NCI-H2081 treated with DMSO at 0.1 percent for 48 hours (cell line): Measurements from ENCODE around the gene PGAM2.
"Not testable (repeated sequence)": the region's sequence is repeated elsewhere in the genome, so short reads cannot be mapped to it uniquely, and the experiment has no call there.

Source experiments
- DNase-seq: peaks from one replicate; lab custom pipeline; 2025; lab: John Stamatoyannopoulos, UW

Gene PGAM2

GRCh38 chr7:44050121-44050914 lies 15.0 kb downstream of the PGAM2 start:
- no peak for DNase-seq

DNA sequence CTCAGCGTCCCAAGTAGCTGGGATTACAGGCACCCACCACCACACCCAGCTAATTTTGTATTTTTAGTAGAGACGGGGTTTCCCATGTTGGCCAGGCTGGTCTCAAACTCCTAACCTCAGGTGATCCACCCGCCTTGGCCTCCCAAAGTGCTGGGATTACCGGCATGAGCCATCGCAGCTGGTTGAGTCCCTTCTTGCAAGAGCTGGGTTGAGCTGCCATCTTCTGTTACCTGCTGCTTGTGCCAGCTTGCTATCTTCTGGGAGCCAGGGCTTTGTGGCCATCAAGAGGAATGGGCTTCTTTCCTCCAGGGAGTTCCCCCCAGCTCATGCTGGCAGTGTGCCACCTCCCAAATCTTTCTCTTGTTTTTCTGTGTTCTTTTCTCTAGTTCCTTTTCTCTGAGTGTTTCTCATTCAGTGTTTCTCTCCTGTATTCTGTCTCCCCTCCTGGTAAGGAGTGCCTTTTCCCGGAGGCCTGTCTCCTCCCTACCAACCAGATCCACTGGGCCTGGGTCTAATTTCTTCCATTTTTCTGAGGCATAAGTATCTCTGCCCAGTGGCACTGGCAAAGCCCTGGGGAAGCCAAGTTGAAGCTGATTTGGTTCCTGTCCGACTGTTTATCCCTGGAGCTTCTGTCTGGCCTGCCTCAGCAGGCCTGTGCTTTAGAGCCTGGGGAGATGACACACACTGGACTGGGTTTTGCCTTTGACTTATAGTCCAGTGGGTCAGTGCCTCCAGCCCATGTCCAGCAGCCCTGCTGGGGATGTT lies 17.2 kb downstream of the PGAM2 start:
- no peak for DNase-seq

DNA sequence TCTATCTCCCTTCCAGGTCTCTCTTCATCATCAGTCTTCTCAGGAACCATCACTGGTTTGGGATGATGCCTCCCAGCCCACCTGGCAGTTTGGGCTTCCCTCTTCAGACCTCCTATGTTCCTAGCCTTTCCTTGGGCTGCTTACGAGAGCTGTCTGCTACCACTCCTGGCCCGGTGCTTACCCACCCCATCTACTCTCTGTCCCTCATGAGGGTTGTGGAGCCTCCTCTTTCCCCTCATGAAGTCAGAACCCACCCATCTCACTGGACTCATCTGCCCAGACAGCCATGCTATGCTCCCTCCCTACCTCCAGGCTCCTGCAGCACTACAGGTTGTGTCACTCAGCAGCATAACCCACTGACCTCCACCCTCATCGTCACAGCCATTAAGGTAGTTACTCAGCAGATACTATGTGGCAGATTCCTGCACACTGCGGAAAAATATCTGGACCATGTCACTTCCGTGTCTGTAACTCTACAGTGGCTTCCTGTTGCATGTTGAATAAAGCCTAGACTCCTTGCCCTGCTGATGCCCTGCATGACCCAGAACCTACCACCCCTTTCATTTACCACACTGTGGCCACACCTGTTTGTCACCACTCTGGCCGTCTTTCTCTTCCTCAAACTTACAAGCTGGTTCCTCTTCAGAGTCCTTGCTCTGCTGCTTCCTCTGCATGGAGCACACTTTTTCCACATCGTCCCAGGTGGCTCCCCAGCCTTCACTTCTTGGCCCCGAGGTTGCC lies 18.9 kb downstream of the PGAM2 start:
- no peak for DNase-seq

- no peak for DNase-seq
Measured at GRCh38 chr7:44045226-44046014, 19.9 kb downstream of the PGAM2 start.

DNA sequence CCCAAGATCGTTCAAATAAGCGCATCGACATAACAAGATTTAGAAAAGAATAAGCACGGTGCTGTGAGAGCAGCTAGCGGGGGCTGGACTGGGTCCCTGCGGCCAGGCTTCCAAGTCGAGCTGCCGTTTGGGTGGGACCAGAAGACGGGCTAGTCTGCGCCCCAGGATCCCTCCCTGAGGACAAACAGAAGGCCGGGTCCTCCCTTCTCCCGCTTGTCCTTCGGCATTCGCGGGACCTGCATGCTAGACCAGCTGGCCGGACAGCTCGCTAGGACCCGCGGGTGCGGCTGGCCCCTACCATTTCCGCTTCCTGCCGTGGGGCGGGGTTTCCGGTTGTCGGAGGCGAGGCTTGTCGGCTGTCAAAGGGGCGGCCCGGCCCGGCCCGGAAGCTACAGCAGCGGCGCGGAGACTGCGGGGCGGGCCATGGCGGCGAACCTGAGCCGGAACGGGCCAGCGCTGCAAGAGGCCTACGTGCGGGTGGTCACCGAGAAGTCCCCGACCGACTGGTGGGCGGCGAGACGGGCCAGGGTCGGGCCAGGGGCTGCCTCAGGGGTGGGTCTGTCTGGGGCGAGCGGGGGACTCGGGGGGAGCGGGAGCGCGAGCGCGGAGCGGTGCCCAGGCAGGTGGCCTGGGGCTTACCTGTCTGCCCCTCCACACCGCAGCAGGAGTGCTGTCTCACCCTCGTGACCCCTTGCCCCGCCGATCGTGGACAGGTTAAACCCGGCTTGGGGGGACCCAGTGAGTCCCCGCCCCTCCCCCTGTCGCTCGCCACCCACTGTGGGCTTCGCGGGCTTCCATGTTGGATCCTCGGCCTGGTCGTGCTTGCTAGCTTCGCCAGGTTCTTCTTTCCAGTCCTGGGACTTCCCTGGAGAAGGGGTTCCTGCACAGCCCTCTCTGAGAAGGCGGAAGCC lies 20.8 kb downstream of the PGAM2 start, which contains the start of gene DBNL:
Gene DBNL (plus strand): TSS at position 388 of the 911 bp plus-strand sequence. CDS start 36 bp downstream, at position 424.
- DNase-seq: peak; percentile 72

DNA sequence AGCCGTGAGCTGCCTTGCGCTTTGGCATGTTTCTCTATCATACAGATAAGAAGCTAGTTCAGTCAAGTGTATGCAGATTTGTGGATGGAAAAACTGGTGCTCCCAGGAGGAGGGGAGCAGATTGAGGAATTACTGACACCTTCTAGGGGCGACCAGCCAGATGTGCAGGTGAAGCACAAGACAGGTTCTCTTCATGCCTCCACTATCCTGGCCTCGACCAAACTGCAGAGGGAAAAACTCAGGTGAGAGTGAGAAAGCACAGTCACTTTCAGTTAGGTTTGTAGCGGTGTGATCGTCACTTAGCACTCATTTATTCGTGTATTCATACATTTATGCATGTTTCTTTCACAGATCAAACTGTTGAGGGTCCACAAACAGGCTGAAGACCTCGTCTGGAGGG lies 21.5 kb downstream of the PGAM2 start:
- DNase-seq: no peak

DNA sequence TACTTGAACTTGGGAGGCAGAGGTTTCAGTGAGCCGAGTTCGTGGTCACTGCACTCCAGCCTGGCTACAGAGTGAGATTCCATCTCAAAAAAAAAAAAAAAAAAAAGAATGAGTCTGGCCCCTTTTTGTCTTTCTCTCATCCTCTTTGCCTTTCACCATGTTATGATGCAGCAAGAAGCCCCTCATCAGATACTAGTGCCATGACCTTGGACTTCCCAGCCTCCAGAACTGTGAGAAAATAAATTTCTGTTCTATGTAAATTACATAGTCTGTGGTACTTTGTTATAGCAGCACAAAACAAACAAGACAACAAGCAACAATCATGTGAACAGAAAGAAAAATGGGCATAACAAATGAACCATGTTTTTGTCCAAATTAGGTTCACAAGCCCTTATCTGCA lies 23.1 kb downstream of the PGAM2 start:
- DNase-seq: no peak

DNA sequence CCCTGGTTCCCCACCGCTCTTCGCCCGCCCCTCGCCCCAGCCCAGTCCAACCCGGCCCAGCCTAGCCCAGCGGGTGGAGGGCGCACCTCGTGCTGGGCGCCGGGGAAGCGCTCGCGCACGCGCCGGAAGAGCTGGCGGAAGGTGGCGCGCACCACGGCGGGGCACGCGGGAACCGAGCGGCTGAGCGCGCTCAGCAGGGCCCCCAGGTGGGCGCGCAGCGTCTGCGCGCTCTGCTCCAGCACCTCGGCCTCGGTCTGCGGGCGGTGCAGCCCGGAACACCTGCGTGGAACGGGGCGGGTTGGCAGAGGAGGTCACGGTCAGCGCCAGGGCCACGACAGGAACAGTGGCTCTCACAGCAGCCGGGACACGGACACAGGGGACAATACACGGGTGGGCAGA lies 24.9 kb downstream of the PGAM2 start:
- DNase-seq: not testable (repeated sequence)

DNA sequence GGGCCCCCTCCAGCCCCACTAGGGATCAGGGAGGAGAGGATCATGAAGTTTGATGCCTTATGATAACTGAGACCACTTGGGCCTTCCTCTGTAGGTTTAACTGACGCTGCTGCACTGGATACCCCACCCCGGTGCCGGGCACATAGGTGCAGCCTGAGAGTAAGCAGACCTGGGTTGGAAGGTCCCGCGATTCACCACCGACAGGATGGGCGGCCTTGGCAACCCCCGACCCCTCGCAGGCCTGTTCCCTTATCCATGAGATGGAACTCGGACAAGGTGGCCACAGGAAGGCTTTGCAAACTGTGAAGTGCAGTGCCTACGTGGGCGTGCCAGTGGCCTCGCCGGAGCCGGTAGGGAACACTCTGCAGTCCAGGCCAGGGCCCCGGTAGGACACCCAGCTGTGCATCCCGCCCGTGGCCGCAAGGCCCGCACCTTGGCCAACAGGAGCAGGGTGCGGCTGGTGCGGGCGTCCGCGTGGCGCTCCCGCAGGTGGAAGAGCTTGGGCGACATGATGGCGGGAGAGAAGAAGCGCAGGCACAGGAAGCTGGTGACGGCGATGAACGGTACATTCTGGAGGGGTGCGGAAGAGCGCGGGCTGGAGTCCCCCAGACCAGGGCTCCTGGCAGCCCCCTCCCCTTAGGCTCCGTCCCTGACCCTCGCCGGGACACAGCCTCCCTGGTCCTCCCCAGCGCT lies 25.4 kb downstream of the PGAM2 start:
- not testable (repeated sequence) for DNase-seq

DNA sequence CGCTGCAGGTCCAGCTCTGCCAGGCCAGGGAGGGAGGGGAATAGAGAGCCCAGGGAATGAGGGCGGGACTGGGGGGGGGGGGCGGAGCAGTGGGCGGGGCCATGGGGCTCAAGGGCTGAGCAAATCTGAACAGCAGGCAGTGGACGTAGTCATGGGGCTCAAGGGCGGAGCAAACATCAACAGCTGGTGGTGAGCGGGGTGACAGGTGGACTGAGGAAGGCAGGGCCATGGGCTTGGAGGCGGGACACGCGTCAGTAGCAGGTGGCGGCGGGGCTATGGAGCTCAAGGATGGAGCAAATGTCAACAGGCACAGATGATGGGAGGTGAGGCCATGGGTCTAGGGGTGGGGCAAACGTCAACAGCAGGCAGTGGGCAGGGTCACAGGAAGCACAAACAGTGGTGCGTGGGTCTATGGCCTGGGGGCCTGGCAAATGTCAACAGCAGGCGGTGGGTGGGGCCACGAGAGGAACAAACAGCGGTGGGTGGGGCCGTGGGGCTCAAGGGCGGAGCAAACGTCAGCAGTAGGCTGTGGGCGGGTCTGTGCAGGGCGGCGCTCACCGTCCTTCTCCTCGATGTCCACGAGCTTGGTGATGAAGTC lies 26.3 kb downstream of the PGAM2 start:
- peak; percentile 60 for DNase-seq

DNA sequence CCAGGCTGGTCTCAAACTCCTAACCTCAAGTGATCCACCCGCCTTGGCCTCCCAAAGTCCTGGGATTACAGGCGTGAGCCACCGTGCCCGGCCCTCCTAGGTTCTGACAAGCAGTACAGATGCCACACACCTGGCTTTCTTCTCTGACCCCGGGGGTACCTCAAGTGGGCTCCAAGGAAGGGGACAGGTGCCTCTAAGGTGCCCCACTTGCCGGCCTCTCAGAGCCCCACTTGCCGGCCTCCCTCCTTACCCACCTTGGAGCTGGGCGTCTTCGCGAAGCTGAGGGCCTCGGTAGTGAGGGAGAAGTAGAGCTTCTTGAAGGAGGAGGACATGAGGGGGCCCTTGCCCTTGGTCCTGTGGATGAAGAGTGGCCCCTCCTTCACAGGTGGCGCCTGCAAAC lies 26.8 kb downstream of the PGAM2 start:
- DNase-seq: not testable (repeated sequence)

- DNase-seq: not testable (repeated sequence)
Measured at GRCh38 chr7:44037951-44038350, 27.4 kb downstream of the PGAM2 start.

GRCh38 chr7:44036364-44036763 lies 29.0 kb downstream of the PGAM2 start:
- DNase-seq: not testable (repeated sequence)

- not testable (repeated sequence) for DNase-seq
Measured at GRCh38 chr7:44033971-44034844, 31.2 kb downstream of the PGAM2 start.

DNA sequence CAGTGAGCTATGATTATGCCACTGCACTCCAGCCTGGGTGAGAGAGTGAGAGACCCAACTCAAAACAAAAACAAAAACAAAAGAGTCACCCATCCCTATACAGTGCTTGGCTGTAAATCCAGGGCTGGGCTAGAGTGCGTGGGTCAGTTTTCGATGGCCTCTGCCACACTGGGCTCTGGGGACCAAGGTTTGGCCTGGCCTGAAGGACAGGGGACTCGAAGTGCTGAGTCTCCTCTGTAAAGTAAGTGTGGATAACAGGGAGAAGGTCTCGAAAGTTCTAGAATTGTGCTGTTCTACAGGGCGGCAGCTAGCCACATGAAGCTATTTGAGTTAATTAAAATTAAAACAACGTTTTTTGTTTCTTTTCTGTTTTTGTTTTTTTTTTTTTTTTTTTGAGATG lies 33.3 kb downstream of the PGAM2 start:
- not testable (repeated sequence) for DNase-seq

DNA sequence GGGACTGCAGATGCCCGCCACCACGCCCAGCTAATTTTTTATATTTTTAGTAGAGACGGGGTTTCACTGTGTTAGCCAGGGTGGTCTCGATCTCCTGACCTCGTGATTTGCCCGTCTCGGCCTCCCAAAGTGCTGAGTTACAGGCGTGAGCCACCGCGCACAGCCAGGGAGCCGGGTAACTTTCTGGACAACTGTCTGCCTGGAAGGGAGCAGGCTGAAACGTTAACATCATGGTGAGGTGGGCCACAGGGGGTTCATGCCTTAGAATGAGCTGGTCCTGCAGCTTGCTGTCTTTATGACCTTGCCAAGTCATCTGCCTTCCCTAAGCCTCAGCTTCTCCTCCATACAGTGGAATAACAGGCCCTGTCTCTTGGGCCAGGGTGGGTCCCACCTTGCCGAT lies 34.0 kb downstream of the PGAM2 start:
- DNase-seq: not testable (repeated sequence)

DNA sequence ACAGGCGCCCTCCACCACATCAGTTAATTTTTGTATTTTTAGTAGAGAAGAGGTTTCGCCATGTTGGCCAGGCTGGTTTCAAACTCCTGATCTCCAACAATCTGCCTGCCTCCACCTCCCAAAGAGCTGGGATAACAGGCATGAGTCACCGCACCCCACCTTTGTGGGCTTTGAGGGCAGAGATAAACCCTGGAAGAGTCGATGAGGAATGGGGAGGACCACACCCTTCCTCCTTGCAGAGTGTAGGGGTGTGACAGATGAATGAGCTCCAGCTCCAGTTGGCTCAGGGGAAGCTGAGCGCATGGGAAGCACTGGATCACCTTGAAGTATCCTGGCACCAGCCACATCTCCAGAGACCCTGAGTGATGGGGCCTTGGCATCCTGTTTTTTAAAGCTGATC lies 35.3 kb downstream of the PGAM2 start:
- DNase-seq: not testable (repeated sequence)

GRCh38 chr7:44029433-44029832 lies 35.9 kb downstream of the PGAM2 start:
- DNase-seq: not testable (repeated sequence)
